ENCODE results near the gene CYP26B1.

DNA sequence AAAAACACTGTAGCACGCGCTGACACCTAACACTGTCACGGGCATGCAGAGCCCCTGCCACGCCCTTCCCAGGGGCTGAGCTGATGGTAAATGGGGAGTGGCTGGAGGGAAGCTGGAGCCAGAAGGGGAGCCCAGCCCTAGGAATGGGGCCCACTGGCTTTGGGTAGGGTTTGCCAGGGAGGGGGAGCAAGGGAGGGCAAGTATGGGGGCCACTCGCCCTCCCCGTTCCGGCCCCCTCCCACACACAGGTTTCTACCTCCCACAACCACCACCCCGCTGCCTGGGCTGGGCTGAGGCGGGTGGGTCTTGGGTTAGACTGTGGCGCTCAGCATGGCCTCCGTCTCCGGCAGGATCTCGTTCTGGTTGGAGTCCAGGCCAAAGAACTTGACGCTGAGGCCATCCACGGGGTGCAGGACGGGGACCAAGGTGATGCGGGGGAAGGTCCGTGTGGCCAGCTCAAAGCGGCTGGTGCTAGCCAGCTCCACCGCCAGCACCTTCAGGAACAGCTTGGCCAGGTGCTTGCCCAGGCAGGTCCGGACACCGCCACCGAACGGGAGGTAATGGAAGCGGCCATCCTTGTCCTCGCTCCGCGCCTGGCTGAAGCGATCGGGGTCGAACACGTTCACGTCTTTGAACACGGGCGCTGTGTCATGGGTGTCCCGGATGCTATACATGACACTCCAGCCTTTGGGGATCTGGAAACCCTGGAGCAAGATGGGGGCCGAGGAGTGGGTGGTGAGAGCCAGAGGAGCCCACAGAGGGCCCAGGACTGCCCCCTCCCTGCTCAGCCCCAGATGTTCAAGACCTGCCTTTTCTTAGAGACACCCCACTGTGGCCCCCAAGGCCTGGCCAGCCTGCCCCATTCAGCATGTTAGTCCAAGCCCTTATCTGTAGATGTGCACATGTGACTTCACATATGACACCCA, 15.5 kb downstream of the CYP26B1 start:
- TF ChIP-seq, protein P1, sequence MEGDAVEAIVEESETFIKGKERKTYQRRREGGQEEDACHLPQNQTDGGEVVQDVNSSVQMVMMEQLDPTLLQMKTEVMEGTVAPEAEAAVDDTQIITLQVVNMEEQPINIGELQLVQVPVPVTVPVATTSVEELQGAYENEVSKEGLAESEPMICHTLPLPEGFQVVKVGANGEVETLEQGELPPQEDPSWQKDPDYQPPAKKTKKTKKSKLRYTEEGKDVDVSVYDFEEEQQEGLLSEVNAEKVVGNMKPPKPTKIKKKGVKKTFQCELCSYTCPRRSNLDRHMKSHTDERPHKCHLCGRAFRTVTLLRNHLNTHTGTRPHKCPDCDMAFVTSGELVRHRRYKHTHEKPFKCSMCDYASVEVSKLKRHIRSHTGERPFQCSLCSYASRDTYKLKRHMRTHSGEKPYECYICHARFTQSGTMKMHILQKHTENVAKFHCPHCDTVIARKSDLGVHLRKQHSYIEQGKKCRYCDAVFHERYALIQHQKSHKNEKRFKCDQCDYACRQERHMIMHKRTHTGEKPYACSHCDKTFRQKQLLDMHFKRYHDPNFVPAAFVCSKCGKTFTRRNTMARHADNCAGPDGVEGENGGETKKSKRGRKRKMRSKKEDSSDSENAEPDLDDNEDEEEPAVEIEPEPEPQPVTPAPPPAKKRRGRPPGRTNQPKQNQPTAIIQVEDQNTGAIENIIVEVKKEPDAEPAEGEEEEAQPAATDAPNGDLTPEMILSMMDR (IDR thresholded peaks at IDR 0.05; ENCODE audit: borderline replicate concordance, extremely low read depth, low read length, poor library complexity, severe bottlenecking): no peak
- TF ChIP-seq EZH2 (IDR thresholded peaks at IDR 0.05; ENCODE audit: borderline replicate concordance, low read depth, low read length, severe bottlenecking): no peak

All from DND-41 (cell line).